Pancreas (tissue), 10 donors: ENCODE data around the gene NRCAM. TPM values are rescaled to one million over a fixed set of nuclear protein-coding genes. Genes with fewer than 3 reads are reported as not detected.

Source experiments
- ATAC-seq, 4 donors: fragments of 200-7000 bp; cut with Tn5 transposase; one replicate each; pipeline versions ENCODE4 v1.8.0 to v1.9.1; 2020; ENCODE audit warnings: mild to moderate bottlenecking in 4 of 4, moderate library complexity in 4 of 4
- DNase-seq, 6 donors: peaks; one replicate each; pipeline ENCODE4 v3.0.0-alpha.2; 2020
- FAIRE-seq: peaks from 2 replicates; lab custom pipeline; 2012; peaks lifted over from hg19 to GRCh38; lab: Jason Lieb, UNC
- H3K27ac ChIP-seq, 4 donors: fragments of 200-600 bp; sonication (generic); 1 replicate in 3 of 4; 2 replicates in 1 of 4; pipeline versions ENCODE4 v1.5.0 to v1.8.0; 2020
- H3K27me3 ChIP-seq, 4 donors: fragments of 200-600 bp; one replicate each; pipeline ENCODE4 v1.8.0; 2021
- H3K36me3 ChIP-seq, 3 donors: fragments of 200-600 bp; sonication (generic) in 1 of 3; one replicate each; pipeline versions ENCODE4 v1.5.0 to v1.8.0; 2020 to 2021
- H3K4me1 ChIP-seq, 3 donors: fragments of 200-600 bp; one replicate each; pipeline ENCODE4 v1.8.0; 2021
- H3K4me3 ChIP-seq, 4 donors: fragments of 200-600 bp; sonication (generic) in 2 of 4; one replicate each; pipeline versions ENCODE4 v1.5.0 to v1.8.0; 2020 to 2021
- H3K9me3 ChIP-seq, 4 donors: fragments of 200-600 bp; one replicate each; pipeline ENCODE4 v1.8.0; 2021
- CTCF ChIP-seq, 4 donors: fragments of 200-600 bp; sonication (generic) in 3 of 4; IDR thresholded peaks; one replicate each; pipeline versions ENCODE4 v1.5.0 to v1.8.0; 2021; ENCODE audit warnings: antibody characterized with exemption in 4 of 4
- WGBS, 2 donors: extraction: QIAGEN DNeasy Blood & Tissue Kit; methylation state at CpG; one replicate each; pipeline ENCODE4 v1.1.7; 2013; 5-methylcytosine and 5-hydroxymethylcytosine counted together
- intact Hi-C, 3 donors: fragments of 100-400 bp; cut with DNase I; formaldehyde crosslinking; loops; one replicate each; pipeline versions ENCODE4 v1.11.1 to v1.14.2; 2022
- polyA plus RNA-seq, 2 donors: library from polyadenylated mRNA; stranded (reverse); fragments of 200-250 nt; gene quantifications; one replicate each; pipeline ENCODE4 v1.2.3, GENCODE V29; 2013
- total RNA-seq, 6 donors: library from RNA; stranded (reverse); fragmentation: NEBNext Ultra II Directional in 4 of 6; extraction: Animal tissue kit (Norgen Biotek cat#: 25700) in 4 of 6; gene quantifications; one replicate each; pipeline versions ENCODE4 v1.2.1 to v1.2.4, GENCODE V29; 2021 to 2023
- donor health status: healthy with polysubstance abuse.
- donor health status: DM: no; HTN: no; CAD: no; lungs with moderate emphysema.
- donor health status: DM: no; HTN: no; CAD: no.
- donor health status: control.
- donor health status: control.
- donor health status: Bipolar disorder and iron deficiency.
- donor health status: DM: yes; HTN: yes; CAD: no.
- donor health status: DM: no; HTN: no; CAD: no.
- donor health status: DM: no; HTN: no; CAD: no.
- donor health status: DM: yes; HTN: yes; CAD: no.

The NRCAM gene
- total and polyA plus RNA-seq, 8 donors: 14.1 to 53.6 (median 40.4) TPM

- no peak for TF ChIP-seq CTCF (IDR thresholded peaks at IDR 0.05)
- Histone ChIP-seq H3K4me1 (peaks cover 0 to 18% (median 0%) of the 10 kb centered on the region in 3 donors), H3K9me3 (no peaks in the 10 kb centered on the region), H3K36me3 (peaks cover 0 to 3% (median 0%) of the 10 kb centered on the region in 3 donors), H3K27ac (no peak overlapping the region), H3K27me3 (no peaks in the 10 kb centered on the region), H3K4me3 (no peak overlapping the region)
- ATAC-seq (no peak), DNase-seq (no peak), FAIRE-seq (no peak)
- intact Hi-C loops: no loop called here
- 80 to 84% methylated on average over 5 of the region's 5 CpGs for WGBS, 2 donors
Observed at GRCh38 chr7:108486291-108486966, 30.2 kb upstream of the NRCAM start.

GRCh38 chr7:108484137-108484536, 27.9 kb upstream of the NRCAM start:
- ATAC-seq: no peak
- H3K4me3 ChIP-seq: no peak overlapping the region
- H3K36me3 ChIP-seq: peaks cover 0 to 3% (median 0%) of the 10 kb centered on the region in 3 donors
- H3K4me1 ChIP-seq: peaks cover 0 to 11% (median 0%) of the 10 kb centered on the region in 3 donors
- intact Hi-C loops: no loop called here
- no peak for TF ChIP-seq CTCF (IDR thresholded peaks at IDR 0.05)
- H3K9me3 ChIP-seq: no peaks in the 10 kb centered on the region
- no peak for FAIRE-seq
- 67 to 76% methylated on average over 1 of the region's 1 CpG for whole genome bisulfite sequencing, 2 donors
- DNase-seq: no peak
- no peak overlapping the region for H3K27ac ChIP-seq
- H3K27me3 ChIP-seq: no peaks in the 10 kb centered on the region

GRCh38 chr7:108480311-108480710, 24.1 kb upstream of the NRCAM start:
- peaks cover 0 to 3% (median 0%) of the 10 kb centered on the region in 3 donors for H3K36me3 ChIP-seq

GRCh38 chr7:108479751-108480150, 23.5 kb upstream of the NRCAM start:
- TF ChIP-seq CTCF (IDR thresholded peaks at IDR 0.05): no peak
- peaks cover 0 to 3% (median 0%) of the 10 kb centered on the region in 3 donors for H3K36me3 ChIP-seq
- no peaks in the 10 kb centered on the region for H3K4me1 ChIP-seq
- WGBS, 2 donors: 94 to 96% methylated on average over 2 of the region's 2 CpGs
- H3K27me3 ChIP-seq: no peaks in the 10 kb centered on the region
- FAIRE-seq: peak; percentile 41
- no peak for DNase-seq
- no peak for ATAC-seq
- H3K4me3 ChIP-seq: no peak overlapping the region
- H3K9me3 ChIP-seq: no peaks in the 10 kb centered on the region
- no peak overlapping the region for H3K27ac ChIP-seq
- intact Hi-C loops: no loop called here

More at GRCh38 chr7:108480311-108480710, 24.1 kb upstream of the NRCAM start:
- ATAC-seq (no peak), DNase-seq (no peak), FAIRE-seq (no peak)
- 87 to 88% methylated on average over 5 of the region's 5 CpGs for WGBS, 2 donors
- Histone ChIP-seq H3K27me3 (no peaks in the 10 kb centered on the region), H3K27ac (no peak overlapping the region), H3K4me1 (no peaks in the 10 kb centered on the region), H3K9me3 (no peaks in the 10 kb centered on the region), H3K4me3 (no peak overlapping the region)
- intact Hi-C loops: no loop called here
- no peak for TF ChIP-seq CTCF (IDR thresholded peaks at IDR 0.05)

GRCh38 chr7:108479118-108479517, 22.9 kb upstream of the NRCAM start:
- WGBS, 2 donors: 95 to 96% methylated on average over 5 of the region's 5 CpGs

More at GRCh38 chr7:108479118-108479517, 22.9 kb upstream of the NRCAM start:
- DNase-seq: no peak
- H3K9me3 ChIP-seq: no peaks in the 10 kb centered on the region
- no peak for TF ChIP-seq CTCF (IDR thresholded peaks at IDR 0.05)
- intact Hi-C loops: no loop called here
- FAIRE-seq: no peak
- no peak for ATAC-seq
- no peak overlapping the region for H3K27ac ChIP-seq
- no peak overlapping the region for H3K4me3 ChIP-seq
- H3K4me1 ChIP-seq: no peaks in the 10 kb centered on the region
- peaks cover 0 to 3% (median 0%) of the 10 kb centered on the region in 3 donors for H3K36me3 ChIP-seq
- H3K27me3 ChIP-seq: no peaks in the 10 kb centered on the region
